Bronchial smooth muscle cell (primary cell): ENCODE data around the gene TMEM129. TPM values are rescaled to one million over a fixed set of nuclear protein-coding genes. Genes with fewer than 3 reads are reported as not detected.

ENCODE experiments used
- total RNA-seq: library from RNA; depleted of rRNA; stranded (reverse); fragments of >200 nt; gene quantifications from 2 replicates; pipeline ENCODE4 v1.2.1, GENCODE V29; 2014

TMEM129 gene
- total RNA-seq, result 29.2 and 40.1 TPM in 2 replicates

GRCh38 chr4:1721003-1721665 lies at the start of gene TMEM129, which contains the start of gene TACC3:
TMEM129 (minus strand) TSS chr4:1721323; CDS start chr4:1720837, 486 bp downstream.
TACC3 (plus strand) TSS chr4:1721521; CDS start chr4:1723422, 1,901 bp downstream.

GRCh38 chr4:1712216-1713002 lies 8.7 kb downstream of the TMEM129 start, which contains the start of gene SLBP:
SLBP (minus strand) TSS chr4:1712319; CDS start chr4:1712188, 131 bp downstream.

GRCh38 chr4:1683736-1684505 lies 37.2 kb downstream of the TMEM129 start, which contains the start of gene FAM53A:
FAM53A (minus strand) TSS chr4:1684313; CDS start chr4:1668741, 15,572 bp downstream.

Other genes starting within 250 kb of the TMEM129 start
- gene FAM53A, start 37.0 kb downstream of the TMEM129 start, total RNA-seq, result 1.1 and 1.4 TPM in 2 replicates
- 29.6 and 43.3 TPM in 2 replicates for gene SLBP, start 9.0 kb downstream of the TMEM129 start, total RNA-seq
- 1.3 and 3.8 TPM in 2 replicates for gene TACC3, start 198 bp upstream of the TMEM129 start, total RNA-seq
- 0.95 and 3.3 TPM in 2 replicates for gene FGFR3, start 72.0 kb upstream of the TMEM129 start, total RNA-seq
- gene LETM1, start 134.8 kb upstream of the TMEM129 start, total RNA-seq, result 61.3 and 70.4 TPM in 2 replicates
- 31.5 and 44.8 TPM in 2 replicates for gene NSD2, start 150.1 kb upstream of the TMEM129 start, total RNA-seq